Measurements from ENCODE around the gene CCDC92.
A peak's percentile ranks its signal among the peaks of the same experiment; 100 is the strongest.

CCDC92 gene

GRCh38 chr12:123906711-123907420, 65.8 kb downstream of the CCDC92 start:
- no peak for DNase-seq (ENCODE audit: low read depth in 2 of 2)
- no peak for TF ChIP-seq CTCF (IDR thresholded peaks at IDR 0.05; ENCODE audit: low read depth, low read length)
- no peak overlapping the region for H3K4me3 ChIP-seq (replicated peaks in 1 of 2; ENCODE audit: low read depth in 2 of 2, low read length in 2 of 2)

- TF ChIP-seq CTCF (IDR thresholded peaks at IDR 0.05; ENCODE audit: low read depth, low read length): peak; percentile 69
- no peak overlapping the region for H3K4me3 ChIP-seq (replicated peaks in 1 of 2; ENCODE audit: low read depth in 2 of 2, low read length in 2 of 2)
- DNase-seq (ENCODE audit: low read depth in 2 of 2): peak; percentile 87 to 91
Measured at GRCh38 chr12:123905319-123905925, 67.2 kb downstream of the CCDC92 start.

- no peak for TF ChIP-seq CTCF (IDR thresholded peaks at IDR 0.05; ENCODE audit: low read depth, low read length)
Measured at GRCh38 chr12:123903301-123904065, 69.1 kb downstream of the CCDC92 start.

GRCh38 chr12:123902821-123903220, 69.8 kb downstream of the CCDC92 start:
- no peak for DNase-seq (ENCODE audit: low read depth in 2 of 2)
- no peak overlapping the region for H3K4me3 ChIP-seq (replicated peaks in 1 of 2; ENCODE audit: low read depth in 2 of 2, low read length in 2 of 2)
- TF ChIP-seq CTCF (IDR thresholded peaks at IDR 0.05; ENCODE audit: low read depth, low read length): no peak

More at GRCh38 chr12:123903301-123904065, 69.1 kb downstream of the CCDC92 start:
- H3K4me3 ChIP-seq (replicated peaks in 1 of 2; ENCODE audit: low read depth in 2 of 2, low read length in 2 of 2): no peak overlapping the region
- DNase-seq (ENCODE audit: low read depth in 2 of 2): no peak

- no peak for TF ChIP-seq CTCF (IDR thresholded peaks at IDR 0.05; ENCODE audit: low read depth, low read length)
- H3K4me3 ChIP-seq (replicated peaks in 1 of 2; ENCODE audit: low read depth in 2 of 2, low read length in 2 of 2): no peak overlapping the region
- DNase-seq (ENCODE audit: low read depth in 2 of 2): no peak
Measured at GRCh38 chr12:123900871-123901376, 71.7 kb downstream of the CCDC92 start.

GRCh38 chr12:123899368-123899767, 73.3 kb downstream of the CCDC92 start:
- no peak overlapping the region for H3K4me3 ChIP-seq (replicated peaks in 1 of 2; ENCODE audit: low read depth in 2 of 2, low read length in 2 of 2)
- no peak for TF ChIP-seq CTCF (IDR thresholded peaks at IDR 0.05; ENCODE audit: low read depth, low read length)
- no peak for DNase-seq (ENCODE audit: low read depth in 2 of 2)
